Stimulated activated naive B cell treated with anti-CD40 and anti-IgM and Interleukin-4, amounts not matched to agents 10 μg/mL and 1 μg/mL and 100 μg/mL, for 72 hours (primary cell): ENCODE data around the gene EGFR.
A peak's percentile ranks its signal among the peaks of the same experiment; 100 is the strongest.

Experiments
- ATAC-seq, 2 donors: fragments of 150-1000 bp; cut with Tn5 transposase; replicated peaks; 2 replicates each; pipeline ENCODE4 v1.10.0; 2021; ENCODE audit warnings: moderate library complexity in 1 of 2
- DNase-seq: peaks from one replicate; pipeline ENCODE4 v3.0.0; 2021
- H3K27ac Mint-ChIP-seq: one replicate; pipeline ENCODE4 v1.8.0; 2022; ENCODE audit warnings: mild to moderate bottlenecking, mixed read lengths
- H3K27me3 Mint-ChIP-seq, 2 donors: one replicate each; pipeline ENCODE4 v1.8.0; 2022; ENCODE audit warnings: mixed read lengths in 2 of 2
- H3K36me3 Mint-ChIP-seq, 2 donors: one replicate each; pipeline ENCODE4 v1.8.0; 2022; ENCODE audit warnings: mixed read lengths in 2 of 2, mild to moderate bottlenecking in 1 of 2
- H3K4me1 Mint-ChIP-seq, 2 donors: one replicate each; pipeline ENCODE4 v1.8.0; 2022; ENCODE audit warnings: mixed read lengths in 2 of 2, mild to moderate bottlenecking in 1 of 2
- H3K4me3 Mint-ChIP-seq, 2 donors: one replicate each; pipeline ENCODE4 v1.8.0; 2022; ENCODE audit warnings: mild to moderate bottlenecking in 2 of 2, mixed read lengths in 2 of 2, moderate library complexity in 1 of 2
- H3K9me3 Mint-ChIP-seq, 2 donors: one replicate each; pipeline ENCODE4 v1.8.0; 2022; ENCODE audit warnings: mixed read lengths in 2 of 2, mild to moderate bottlenecking in 1 of 2

EGFR gene

DNA sequence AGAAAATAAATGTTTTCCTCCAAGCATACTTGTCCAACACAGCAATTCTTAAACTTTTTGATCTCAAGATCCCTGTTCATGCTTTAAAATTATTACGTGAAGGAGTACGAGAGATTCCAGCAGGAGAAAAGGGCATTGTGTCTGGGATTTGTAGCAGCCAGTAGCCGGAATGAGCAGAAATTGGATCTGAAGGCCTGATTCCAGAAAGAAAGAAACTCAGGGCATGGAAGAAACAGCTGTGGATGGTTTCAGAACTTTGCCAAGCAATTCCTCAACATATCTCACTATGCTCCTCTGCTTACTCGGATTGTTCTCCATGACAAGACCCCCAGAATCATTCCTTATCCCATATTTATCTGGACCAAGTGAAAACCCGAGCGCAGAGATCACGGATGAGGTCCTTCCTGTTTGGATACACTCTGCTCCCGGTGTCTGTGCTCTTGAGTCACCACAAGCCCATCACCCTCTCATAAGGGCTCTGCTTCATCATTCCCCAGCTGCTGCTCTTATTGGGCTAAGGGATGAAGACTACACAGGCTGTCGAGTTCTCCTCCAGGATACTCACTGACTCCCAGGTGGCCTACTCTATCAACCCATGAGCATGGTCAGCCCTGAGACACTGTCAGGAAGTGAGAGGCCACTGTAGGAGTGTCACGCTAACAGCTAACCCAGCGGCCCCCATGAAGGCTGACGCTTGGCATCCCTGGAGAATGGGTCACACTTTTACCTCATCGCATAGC lies 225.4 kb downstream of the EGFR start:
- DNase-seq, result no peak
- H3K4me3 Mint-ChIP-seq, result no peak overlapping the region
- H3K4me1 Mint-ChIP-seq, result no peaks in the 10 kb centered on the region
- H3K9me3 Mint-ChIP-seq, result no peaks in the 10 kb centered on the region
- no peaks in the 10 kb centered on the region for H3K36me3 Mint-ChIP-seq
- H3K27me3 Mint-ChIP-seq, result peaks cover 0 to 10% of the 10 kb centered on the region in 2 donors
- ATAC-seq, result no peak
- H3K27ac Mint-ChIP-seq, result no peak overlapping the region

DNA sequence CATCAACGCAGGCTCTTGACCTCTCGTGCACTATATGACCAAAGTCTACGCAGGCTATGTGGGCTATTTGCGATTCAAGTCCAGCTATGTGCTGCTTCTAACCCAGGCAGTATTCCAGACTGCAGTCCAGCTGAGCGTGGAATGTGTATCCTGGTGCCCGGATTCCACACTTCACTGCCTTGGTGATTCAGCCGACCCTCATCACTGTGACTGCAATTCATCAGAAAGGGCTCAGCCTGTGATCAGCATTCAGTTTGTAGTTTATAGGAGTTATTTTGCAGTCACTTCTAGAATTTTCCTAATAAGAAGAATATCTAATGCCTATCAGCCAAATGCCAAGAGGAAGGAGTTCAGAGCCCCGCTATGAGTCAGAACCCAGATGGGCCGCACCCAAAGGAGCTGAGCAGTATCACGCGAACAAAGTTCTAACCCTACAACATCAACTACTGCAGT lies 226.5 kb downstream of the EGFR start:
- Mint-ChIP-seq H3K36me3 (no peaks in the 10 kb centered on the region), H3K27ac (no peak overlapping the region), H3K9me3 (peaks cover 0 to under 1% of the 10 kb centered on the region in 2 donors), H3K27me3 (peaks cover 1 to 12% of the 10 kb centered on the region in 2 donors), H3K4me3 (no peak overlapping the region), H3K4me1 (no peaks in the 10 kb centered on the region)
- no peak for DNase-seq
- no peak for ATAC-seq

DNA sequence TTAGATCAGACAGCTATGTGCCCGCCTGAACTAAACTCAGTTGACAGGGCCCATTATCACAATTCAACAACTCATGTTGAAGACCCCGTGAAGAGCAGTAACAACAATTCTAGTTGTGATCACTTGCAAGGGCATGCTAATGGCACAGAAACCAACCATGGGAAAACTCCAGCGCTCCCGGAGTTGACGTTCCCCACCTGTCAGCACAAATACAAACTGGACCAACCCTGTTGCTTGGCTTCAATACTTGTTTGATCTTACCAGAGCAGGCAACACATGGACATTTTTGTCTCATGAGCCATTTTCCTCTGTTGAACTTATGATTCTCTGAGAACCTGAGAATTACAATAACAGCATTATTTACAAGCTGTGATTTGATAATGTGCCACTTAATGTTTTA lies 227.4 kb downstream of the EGFR start:
- no peak overlapping the region for H3K27ac Mint-ChIP-seq
- ATAC-seq (no peak), DNase-seq (no peak)
- peaks cover 0 to 4% of the 10 kb centered on the region in 2 donors for H3K9me3 Mint-ChIP-seq
- H3K4me1 Mint-ChIP-seq, result no peaks in the 10 kb centered on the region
- H3K4me3 Mint-ChIP-seq, result no peak overlapping the region
- peaks cover 5 to 18% of the 10 kb centered on the region in 2 donors for H3K27me3 Mint-ChIP-seq
- no peaks in the 10 kb centered on the region for H3K36me3 Mint-ChIP-seq

DNA sequence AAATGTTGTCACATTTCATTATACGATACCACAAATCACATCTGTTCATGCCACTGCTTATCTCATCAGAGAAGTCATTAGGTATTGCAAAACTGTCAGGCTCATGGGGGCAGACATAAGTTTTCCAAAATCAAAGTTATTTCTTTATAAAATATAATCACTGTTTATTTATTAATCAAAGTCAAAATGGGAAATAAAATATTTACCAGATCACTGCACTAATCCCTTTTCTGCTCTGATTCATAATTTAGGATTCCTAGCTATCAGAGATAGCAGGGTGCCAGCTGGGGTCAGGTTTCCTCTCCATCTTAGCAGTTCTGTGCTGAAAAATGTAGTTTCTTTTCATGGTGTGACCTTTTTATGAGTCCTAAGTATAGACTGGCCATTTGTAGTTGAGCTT lies 228.6 kb downstream of the EGFR start:
- Mint-ChIP-seq H3K9me3 (peaks cover 0 to 4% of the 10 kb centered on the region in 2 donors), H3K4me3 (no peak overlapping the region), H3K27me3 (peaks cover 11 to 25% of the 10 kb centered on the region in 2 donors), H3K27ac (no peak overlapping the region), H3K4me1 (no peaks in the 10 kb centered on the region), H3K36me3 (no peaks in the 10 kb centered on the region)
- ATAC-seq, result no peak
- DNase-seq, result no peak

DNA sequence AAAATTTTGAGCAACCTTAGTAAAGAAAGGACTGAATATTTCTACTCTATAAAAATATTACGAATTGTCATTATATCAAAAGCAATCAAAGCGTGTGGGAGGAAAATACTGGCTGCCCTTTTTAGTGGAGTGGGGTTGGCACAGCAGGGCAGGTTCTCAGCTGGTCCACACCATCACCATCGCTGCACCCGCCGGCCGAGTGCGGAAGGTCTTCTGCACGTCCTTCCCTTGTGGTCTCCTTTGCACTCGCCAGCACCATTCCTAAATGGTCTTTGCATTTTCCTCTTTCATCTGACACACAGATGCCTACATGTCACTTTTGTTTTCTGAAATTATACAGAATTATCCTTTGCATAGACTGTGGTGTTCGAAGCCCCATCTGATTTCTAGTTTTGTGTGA lies 229.7 kb downstream of the EGFR start:
- H3K9me3 Mint-ChIP-seq, result peaks cover 0 to 4% of the 10 kb centered on the region in 2 donors
- no peak overlapping the region for H3K27ac Mint-ChIP-seq
- no peak for ATAC-seq

DNA sequence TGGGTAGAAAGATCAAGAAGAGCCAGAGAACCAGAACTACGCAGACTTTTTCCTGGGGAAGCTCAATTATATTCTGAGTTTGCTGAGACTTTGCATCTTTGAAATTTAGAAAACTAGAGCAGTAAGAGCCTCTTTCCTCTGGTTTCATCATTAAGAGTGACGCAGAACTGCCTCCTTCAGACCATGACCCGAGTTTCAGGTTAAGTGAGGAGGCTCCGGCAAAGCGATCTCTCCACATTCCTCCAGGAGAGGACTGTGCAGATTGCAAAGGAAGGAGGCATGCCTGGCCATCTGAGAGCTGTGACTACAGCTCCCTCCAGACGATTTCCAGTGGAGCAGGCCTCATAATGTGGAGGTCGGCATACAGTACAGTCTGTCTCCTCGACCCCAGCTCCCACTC lies 230.5 kb downstream of the EGFR start:
- peaks cover 30 to 41% of the 10 kb centered on the region in 2 donors for H3K27me3 Mint-ChIP-seq
- H3K36me3 Mint-ChIP-seq, result no peaks in the 10 kb centered on the region
- H3K9me3 Mint-ChIP-seq, result peaks cover 0 to 4% of the 10 kb centered on the region in 2 donors
- ATAC-seq (no peak), DNase-seq (no peak)
- H3K4me3 Mint-ChIP-seq, result no peak overlapping the region
- H3K4me1 Mint-ChIP-seq, result peaks cover 0 to under 1% of the 10 kb centered on the region in 2 donors
- H3K27ac Mint-ChIP-seq, result no peak overlapping the region

More for the DNA sequence above, 229.7 kb downstream of the EGFR start:
- peaks cover 22 to 36% of the 10 kb centered on the region in 2 donors for H3K27me3 Mint-ChIP-seq
- no peaks in the 10 kb centered on the region for H3K4me1 Mint-ChIP-seq
- DNase-seq, result no peak
- no peak overlapping the region for H3K4me3 Mint-ChIP-seq
- no peaks in the 10 kb centered on the region for H3K36me3 Mint-ChIP-seq

DNA sequence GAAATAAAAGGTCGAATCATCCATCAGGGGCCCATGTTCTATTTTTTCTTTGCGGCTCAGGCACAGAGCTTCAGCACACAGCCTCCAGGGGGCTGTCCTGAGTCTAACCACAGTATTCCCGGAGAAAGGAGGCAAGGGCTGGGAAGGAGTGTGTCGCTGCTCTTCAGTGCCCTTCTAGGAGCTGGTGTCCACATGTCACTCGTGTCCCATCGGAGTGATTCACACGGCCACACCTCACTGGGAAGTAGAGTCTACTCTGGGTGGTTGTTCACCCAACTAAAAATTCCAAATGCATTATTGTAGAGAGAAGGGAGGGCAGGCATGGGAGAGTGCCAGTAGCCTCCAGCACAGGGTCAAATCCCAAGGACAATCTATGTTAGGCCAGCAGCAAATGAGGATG lies 231.5 kb downstream of the EGFR start:
- peaks cover 0 to 4% of the 10 kb centered on the region in 2 donors for H3K9me3 Mint-ChIP-seq
- peaks cover 4 to 7% of the 10 kb centered on the region in 2 donors for H3K4me1 Mint-ChIP-seq
- no peak for DNase-seq
- no peak overlapping the region for H3K27ac Mint-ChIP-seq
- ATAC-seq, result no peak
- H3K36me3 Mint-ChIP-seq, result no peaks in the 10 kb centered on the region
- H3K27me3 Mint-ChIP-seq, result peaks cover 35 to 46% of the 10 kb centered on the region in 2 donors
- H3K4me3 Mint-ChIP-seq, result no peak overlapping the region

DNA sequence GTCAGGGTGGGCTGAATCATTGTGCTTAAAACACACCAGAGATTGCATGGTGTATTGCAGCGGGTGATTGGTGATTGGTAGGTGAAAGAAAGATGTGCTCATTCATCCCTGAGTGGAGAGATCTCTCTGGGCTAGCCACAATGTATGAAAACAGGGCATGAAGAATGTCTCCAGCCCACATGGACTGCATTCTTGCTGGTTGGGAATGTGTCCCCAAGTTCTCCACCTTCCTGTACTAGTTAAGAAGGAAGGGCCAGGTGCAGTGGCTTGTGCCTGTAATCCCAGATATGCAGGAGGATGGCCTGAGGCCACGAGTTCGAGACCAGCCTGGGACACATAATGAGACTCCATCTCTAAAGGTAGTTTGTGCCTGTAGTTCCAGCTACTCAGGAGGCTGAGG lies 232.5 kb downstream of the EGFR start:
- no peak overlapping the region for H3K27ac Mint-ChIP-seq
- H3K27me3 Mint-ChIP-seq, result peaks cover 45 to 56% of the 10 kb centered on the region in 2 donors
- no peak for ATAC-seq

DNA sequence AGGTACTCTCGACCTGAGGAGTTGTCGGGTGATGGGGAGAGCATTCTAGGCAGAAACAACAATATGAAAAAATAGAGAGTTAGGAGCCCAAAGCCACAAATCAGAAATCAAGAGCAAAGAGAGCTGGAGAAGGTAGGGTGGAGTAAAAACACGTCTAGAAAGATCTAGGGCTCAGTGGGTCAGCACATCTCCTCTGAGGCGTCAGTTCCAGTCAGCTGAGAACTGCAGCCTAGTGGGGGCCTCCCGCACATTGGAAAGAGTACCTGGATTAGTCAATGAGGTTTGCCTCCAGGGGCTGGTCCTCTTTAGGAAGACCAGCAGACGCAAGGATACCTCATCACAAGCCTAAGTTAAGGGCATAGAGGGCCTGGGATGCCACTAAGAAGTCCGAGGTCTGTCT lies 233.1 kb downstream of the EGFR start:
- Mint-ChIP-seq H3K27ac (no peak overlapping the region), H3K4me3 (no peak overlapping the region), H3K9me3 (peaks cover 0 to 4% of the 10 kb centered on the region in 2 donors), H3K4me1 (peaks cover 10 to 18% of the 10 kb centered on the region in 2 donors), H3K36me3 (no peaks in the 10 kb centered on the region), H3K27me3 (peaks cover 51 to 62% of the 10 kb centered on the region in 2 donors)
- no peak for DNase-seq
- ATAC-seq, result no peak

More for the DNA sequence above, 232.5 kb downstream of the EGFR start:
- Mint-ChIP-seq H3K4me3 (no peak overlapping the region), H3K36me3 (no peaks in the 10 kb centered on the region), H3K4me1 (peaks cover 10 to 17% of the 10 kb centered on the region in 2 donors), H3K9me3 (peaks cover 0 to 4% of the 10 kb centered on the region in 2 donors)
- DNase-seq, result no peak

DNA sequence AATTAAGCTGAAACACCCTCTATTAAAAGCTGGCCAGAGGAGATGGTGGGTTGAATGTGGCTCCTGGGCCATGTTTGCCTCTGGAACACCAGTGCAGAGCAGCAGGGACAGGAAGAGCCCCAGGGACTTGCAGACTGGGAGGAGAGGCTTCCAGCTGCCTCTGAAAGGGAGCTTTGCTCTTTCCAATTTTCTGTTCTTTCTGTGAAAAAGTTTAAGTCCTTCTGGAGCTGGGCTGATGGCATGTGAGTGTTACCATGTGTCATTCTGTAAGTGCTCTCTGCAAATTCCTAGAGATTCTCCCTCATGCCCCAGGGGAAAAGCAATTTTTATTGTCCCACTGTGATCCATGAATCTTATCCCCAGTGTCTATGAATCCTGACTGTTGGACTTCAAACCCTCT lies 233.6 kb downstream of the EGFR start:
- Mint-ChIP-seq H3K4me1 (peaks cover 10 to 18% of the 10 kb centered on the region in 2 donors), H3K36me3 (no peaks in the 10 kb centered on the region), H3K27ac (no peak overlapping the region), H3K4me3 (no peak overlapping the region), H3K27me3 (peaks cover 55 to 65% of the 10 kb centered on the region in 2 donors), H3K9me3 (peaks cover 0 to 4% of the 10 kb centered on the region in 2 donors)
- ATAC-seq (no peak), DNase-seq (no peak)

DNA sequence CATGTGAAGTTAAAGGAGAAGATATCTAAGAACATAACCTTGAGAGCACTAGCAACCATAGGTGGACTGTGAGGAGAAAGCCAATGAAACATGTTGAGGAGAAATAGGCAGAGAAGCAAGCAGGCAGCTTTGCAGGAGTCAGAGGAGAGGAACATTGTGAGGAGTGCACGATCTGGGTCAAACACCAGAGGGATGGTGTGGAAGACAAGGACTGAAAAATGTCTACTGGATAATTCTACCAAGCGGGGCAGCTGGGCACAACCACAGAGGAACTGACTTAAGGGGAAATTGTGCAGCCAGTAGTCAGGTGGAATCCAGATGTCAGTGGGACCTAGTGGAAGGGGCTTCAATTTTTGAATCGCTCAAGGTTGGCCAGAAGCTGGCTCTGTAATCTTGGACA lies 234.4 kb downstream of the EGFR start:
- H3K4me3 Mint-ChIP-seq, result no peak overlapping the region

DNA sequence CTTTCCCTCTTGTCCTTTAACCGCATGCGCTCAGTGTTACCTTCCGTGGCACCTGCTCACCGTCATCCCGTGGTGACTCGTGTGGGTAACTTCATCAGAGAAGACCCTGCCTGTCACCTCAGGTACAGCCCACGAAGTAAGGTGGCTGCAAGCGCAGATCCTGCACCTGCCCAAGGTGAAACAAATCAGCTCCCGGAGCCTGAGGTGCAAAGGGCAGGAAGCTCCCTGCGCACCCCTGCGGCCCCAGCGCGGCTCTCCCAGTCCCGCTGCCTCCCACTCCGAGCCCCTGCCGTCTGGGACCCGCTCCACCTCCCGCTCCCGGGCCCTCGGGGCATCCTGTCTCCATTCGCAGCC lies 235.4 kb downstream of the EGFR start:
- H3K36me3 Mint-ChIP-seq, result no peaks in the 10 kb centered on the region

More for the DNA sequence above, 234.4 kb downstream of the EGFR start:
- no peak overlapping the region for H3K27ac Mint-ChIP-seq
- ATAC-seq (no peak), DNase-seq (no peak)
- peaks cover 10 to 18% of the 10 kb centered on the region in 2 donors for H3K4me1 Mint-ChIP-seq
- no peaks in the 10 kb centered on the region for H3K36me3 Mint-ChIP-seq
- H3K9me3 Mint-ChIP-seq, result peaks cover 0 to 4% of the 10 kb centered on the region in 2 donors
- H3K27me3 Mint-ChIP-seq, result peaks cover 55 to 65% of the 10 kb centered on the region in 2 donors

DNA sequence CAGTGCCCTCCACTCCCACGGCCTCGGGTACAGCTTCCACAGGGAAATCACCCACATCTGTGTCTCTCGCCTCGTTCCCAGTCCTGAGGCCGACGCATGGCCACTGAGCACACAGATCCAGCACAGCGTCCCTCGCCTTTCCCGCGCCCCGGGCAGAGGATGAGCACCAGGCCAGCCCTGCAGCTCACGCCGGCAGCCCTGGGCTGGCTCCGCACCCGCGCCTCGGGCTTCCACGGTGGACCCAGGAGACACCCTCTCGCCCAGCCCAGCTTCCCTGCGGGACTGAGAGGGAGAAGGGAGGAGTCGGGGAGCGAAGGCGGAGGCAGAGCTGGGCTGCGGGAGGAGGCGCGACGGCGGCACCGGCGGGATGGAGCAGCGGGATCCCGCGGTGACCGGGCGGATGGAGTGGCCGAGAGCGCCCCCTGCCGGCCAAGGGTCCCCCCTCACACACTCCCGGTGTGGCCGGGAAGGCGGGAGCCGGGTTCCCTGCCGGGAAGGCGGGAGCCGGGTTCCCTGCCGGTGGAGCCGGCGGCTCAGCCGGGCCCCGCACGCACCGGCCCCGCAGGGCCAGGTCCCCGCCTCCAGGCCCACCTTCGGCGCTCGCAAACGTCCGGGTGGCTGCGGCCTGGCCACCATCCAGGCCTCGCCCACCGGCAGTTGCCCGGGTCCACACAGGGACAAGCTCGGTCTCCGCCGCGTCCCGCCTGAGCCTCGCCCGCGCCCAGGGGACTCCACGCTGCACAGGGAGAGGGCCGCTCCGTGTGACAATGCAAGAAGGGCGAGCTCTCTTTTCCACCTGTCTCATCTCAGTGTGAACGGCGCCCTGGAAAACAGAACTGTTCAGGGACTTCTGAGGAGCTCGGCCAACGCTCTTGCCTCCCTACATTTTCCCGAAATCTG lies 236.0 kb downstream of the EGFR start:
- peaks cover 0 to 4% of the 10 kb centered on the region in 2 donors for H3K9me3 Mint-ChIP-seq
- DNase-seq (peak; percentile 29), ATAC-seq (peak; percentile 72 to 78)
- H3K27ac Mint-ChIP-seq, result peak overlapping the region; percentile 71
- H3K27me3 Mint-ChIP-seq, result peaks cover 57 to 64% of the 10 kb centered on the region in 2 donors
- peaks cover 10 to 18% of the 10 kb centered on the region in 2 donors for H3K4me1 Mint-ChIP-seq
- H3K4me3 Mint-ChIP-seq, result peak overlapping the region; percentile 85 to 86
- H3K36me3 Mint-ChIP-seq, result no peaks in the 10 kb centered on the region

More for the DNA sequence above, 235.4 kb downstream of the EGFR start:
- Mint-ChIP-seq H3K27ac (no peak overlapping the region), H3K4me1 (peaks cover 10 to 18% of the 10 kb centered on the region in 2 donors), H3K27me3 (peaks cover 55 to 60% of the 10 kb centered on the region in 2 donors), H3K9me3 (peaks cover 0 to 4% of the 10 kb centered on the region in 2 donors), H3K4me3 (peak overlapping the region in 1 of 2 donors; percentile 73)
- ATAC-seq (no peak), DNase-seq (no peak)
